ENCODE measurements around the gene TRIM36. TPM values are rescaled to one million over a fixed set of nuclear protein-coding genes. Genes with fewer than 3 reads are reported as not detected.

The TRIM36 gene
- total RNA-seq, 1 donor from 2014 or later = 3.7 TPM

GRCh38 chr5:115186794-115187193 is 17.1 kb upstream of the TRIM36 start:
- no peak overlapping the region for H3K27ac ChIP-seq
- TF ChIP-seq CTCF (IDR thresholded peaks at IDR 0.05) = no peak
- no peak for DNase-seq
- no peak for ATAC-seq
- peaks cover 30% of the 10 kb centered on the region for H3K27me3 ChIP-seq
- intact Hi-C loops (cut with DNase I) = no loop called here
- no peaks in the 10 kb centered on the region for H3K36me3 ChIP-seq
- no peak overlapping the region for H3K4me3 ChIP-seq
- H3K9me3 ChIP-seq = no peaks in the 10 kb centered on the region
- H3K4me1 ChIP-seq = no peaks in the 10 kb centered on the region

- Histone ChIP-seq H3K4me3 (no peak overlapping the region), H3K36me3 (no peaks in the 10 kb centered on the region), H3K27me3 (peaks cover 50% of the 10 kb centered on the region), H3K9me3 (no peaks in the 10 kb centered on the region), H3K27ac (no peak overlapping the region), H3K4me1 (peaks cover 9% of the 10 kb centered on the region)
- DNase-seq (no peak), ATAC-seq (no peak)
- intact Hi-C loops (cut with DNase I) = no loop called here
- no peak for TF ChIP-seq CTCF (IDR thresholded peaks at IDR 0.05)
These were observed 15.1 kb upstream of the TRIM36 start for GRCh38 chr5:115184770-115185169.

GRCh38 chr5:115181757-115182156 is 12.0 kb upstream of the TRIM36 start:
- Histone ChIP-seq H3K27ac (no peak overlapping the region), H3K36me3 (no peaks in the 10 kb centered on the region), H3K4me3 (no peak overlapping the region), H3K4me1 (peaks cover 15% of the 10 kb centered on the region), H3K9me3 (no peaks in the 10 kb centered on the region), H3K27me3 (peaks cover 79% of the 10 kb centered on the region)
- no peak for TF ChIP-seq CTCF (IDR thresholded peaks at IDR 0.05)
- DNase-seq = no peak
- intact Hi-C loops (cut with DNase I) = no loop called here
- no peak for ATAC-seq

GRCh38 chr5:115180165-115180709 is 10.5 kb upstream of the TRIM36 start:
- ATAC-seq (peak; percentile 75), DNase-seq (peak; percentile 71)
- TF ChIP-seq CTCF (IDR thresholded peaks at IDR 0.05) = no peak
- peak overlapping the region; percentile 46 for H3K4me3 ChIP-seq
- H3K27me3 ChIP-seq = peaks cover 85% of the 10 kb centered on the region
- H3K9me3 ChIP-seq = no peaks in the 10 kb centered on the region
- peaks cover 15% of the 10 kb centered on the region for H3K4me1 ChIP-seq
- intact Hi-C loops (cut with DNase I) = no loop called here
- no peak overlapping the region for H3K27ac ChIP-seq
- H3K36me3 ChIP-seq = no peaks in the 10 kb centered on the region

- H3K36me3 ChIP-seq = no peaks in the 10 kb centered on the region
- DNase-seq (no peak), ATAC-seq (peak; percentile 67)
- no peak overlapping the region for H3K27ac ChIP-seq
- H3K9me3 ChIP-seq = no peaks in the 10 kb centered on the region
- intact Hi-C loops (cut with DNase I) = no loop called here
- peaks cover 15% of the 10 kb centered on the region for H3K4me1 ChIP-seq
- peaks cover 84% of the 10 kb centered on the region for H3K27me3 ChIP-seq
- peak overlapping the region; percentile 46 for H3K4me3 ChIP-seq
- TF ChIP-seq CTCF (IDR thresholded peaks at IDR 0.05) = no peak
These were observed 9.9 kb upstream of the TRIM36 start for GRCh38 chr5:115179394-115180164.
